GM12875 (cell line): ENCODE results near the gene LUC7L3.

Experiments used
- H3K4me3 ChIP-seq: one replicate; pipeline ENCODE4 v1.5.1; 2011; ENCODE audit warnings: low read depth, low read length, control low read depth
- CTCF ChIP-seq: IDR thresholded peaks from 2 replicates; pipeline ENCODE4 v1.5.1; 2011; ENCODE audit warnings: low read depth, mild to moderate bottlenecking, control low read depth, inconsistent platforms, low read length, moderate library complexity, borderline replicate concordance; ENCODE audit not compliant: insufficient read depth

Gene LUC7L3

DNA sequence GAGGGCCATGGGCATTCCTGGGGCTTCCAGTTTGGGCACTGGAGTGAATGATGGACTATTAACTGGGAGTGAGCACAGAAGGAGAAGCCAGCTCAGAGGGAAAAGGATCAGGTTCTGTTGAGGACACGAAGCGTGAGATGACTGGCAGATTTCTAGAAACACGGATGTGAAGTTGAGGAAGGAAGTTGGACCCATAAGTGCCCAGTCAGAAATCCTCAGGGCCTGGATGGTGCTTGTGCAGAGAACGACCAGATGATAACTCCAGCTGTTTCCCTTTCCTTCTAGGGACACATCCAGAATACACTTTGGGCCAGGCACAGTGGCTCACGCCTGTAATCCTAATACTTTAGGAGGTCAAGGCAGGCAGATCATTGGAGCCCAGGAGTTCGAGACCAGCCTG lies 71.2 kb downstream of the LUC7L3 start:
- H3K4me3 ChIP-seq, result no peak overlapping the region
- no peak for TF ChIP-seq CTCF

DNA sequence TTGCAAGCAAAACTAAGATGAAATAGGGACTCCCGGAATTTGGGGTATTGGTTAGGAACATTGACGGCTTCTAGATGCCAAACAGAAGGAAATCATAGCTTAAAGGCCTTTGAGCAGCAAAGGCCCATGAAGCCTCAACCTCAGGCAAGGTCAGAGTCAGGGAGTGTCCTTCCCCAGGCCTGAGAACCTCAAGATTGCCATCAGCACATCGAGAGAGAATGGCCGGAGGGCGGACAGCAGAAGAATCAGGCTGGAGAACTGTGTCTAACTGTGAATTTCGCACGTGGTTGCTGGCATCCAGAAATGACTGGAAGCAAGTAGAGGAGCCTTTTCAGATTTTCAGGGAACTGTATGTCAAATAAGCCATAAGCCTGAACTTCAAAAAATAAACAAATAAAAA lies 72.7 kb downstream of the LUC7L3 start:
- no peak for TF ChIP-seq CTCF
- H3K4me3 ChIP-seq, result no peak overlapping the region

DNA sequence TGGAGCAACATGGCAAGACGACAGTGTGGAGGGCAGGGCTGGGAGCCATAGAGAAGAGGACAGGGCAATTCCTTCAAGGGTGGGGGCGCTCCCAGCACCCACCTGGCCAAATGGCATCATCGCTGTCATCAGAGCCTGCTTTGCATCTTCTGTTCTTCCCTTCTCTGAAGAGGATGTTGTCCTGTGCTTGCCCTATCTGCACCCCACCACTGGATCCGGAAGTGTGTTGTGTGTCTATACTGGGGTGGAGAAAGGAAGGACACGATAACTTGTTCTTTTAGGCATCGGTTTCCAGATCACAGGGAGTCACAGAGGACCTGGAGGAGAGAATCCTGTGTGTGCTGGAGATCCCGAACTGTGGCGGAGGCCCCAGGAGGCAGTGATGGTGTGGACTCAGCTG lies 73.6 kb downstream of the LUC7L3 start:
- TF ChIP-seq CTCF, result no peak
- H3K4me3 ChIP-seq, result no peak overlapping the region

GRCh38 chr17:50794361-50794760 lies 75.0 kb downstream of the LUC7L3 start:
- TF ChIP-seq CTCF, result no peak
- no peak overlapping the region for H3K4me3 ChIP-seq

DNA sequence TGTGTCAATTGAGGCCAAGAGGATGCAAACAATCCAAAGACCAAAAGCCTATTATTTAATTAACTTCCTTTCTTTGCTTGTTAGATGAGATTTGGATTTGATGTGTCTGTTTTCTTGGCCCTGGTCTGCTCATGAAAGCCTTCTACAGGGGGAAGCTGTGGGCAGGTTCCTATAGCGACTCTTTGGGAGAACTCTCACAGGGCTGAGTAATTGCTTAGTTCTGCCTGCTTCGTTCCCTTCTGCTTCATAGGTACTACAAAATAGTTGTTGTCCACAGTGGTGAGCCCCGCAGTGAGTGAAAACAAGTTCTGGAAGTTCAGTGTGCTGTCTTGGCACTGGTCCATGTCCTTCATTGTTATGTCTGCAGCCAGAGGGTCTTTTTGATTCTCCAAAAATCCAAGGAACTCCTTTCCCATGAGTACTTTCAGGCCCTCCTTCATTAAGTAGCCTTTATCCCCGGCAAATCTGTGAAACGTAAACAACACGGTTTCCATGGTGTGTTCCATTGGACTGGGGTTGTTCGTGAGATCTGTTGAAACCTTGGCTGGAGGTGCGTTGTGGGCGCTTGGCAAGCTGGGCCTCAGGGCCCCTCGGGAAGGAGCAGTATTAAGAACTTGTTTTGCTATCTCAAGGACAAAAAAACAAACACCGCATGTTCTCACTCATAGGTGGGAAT lies 77.9 kb downstream of the LUC7L3 start:
- H3K4me3 ChIP-seq, result no peak overlapping the region
- TF ChIP-seq CTCF, result no peak

- TF ChIP-seq CTCF, result no peak
- no peak overlapping the region for H3K4me3 ChIP-seq
These were observed 79.3 kb downstream of the LUC7L3 start for GRCh38 chr17:50798424-50799288.

- TF ChIP-seq CTCF, result no peak
- no peak overlapping the region for H3K4me3 ChIP-seq
These were observed 80.2 kb downstream of the LUC7L3 start for GRCh38 chr17:50799582-50799981.
